Measurements from ENCODE around the gene COX6B1.

DNA sequence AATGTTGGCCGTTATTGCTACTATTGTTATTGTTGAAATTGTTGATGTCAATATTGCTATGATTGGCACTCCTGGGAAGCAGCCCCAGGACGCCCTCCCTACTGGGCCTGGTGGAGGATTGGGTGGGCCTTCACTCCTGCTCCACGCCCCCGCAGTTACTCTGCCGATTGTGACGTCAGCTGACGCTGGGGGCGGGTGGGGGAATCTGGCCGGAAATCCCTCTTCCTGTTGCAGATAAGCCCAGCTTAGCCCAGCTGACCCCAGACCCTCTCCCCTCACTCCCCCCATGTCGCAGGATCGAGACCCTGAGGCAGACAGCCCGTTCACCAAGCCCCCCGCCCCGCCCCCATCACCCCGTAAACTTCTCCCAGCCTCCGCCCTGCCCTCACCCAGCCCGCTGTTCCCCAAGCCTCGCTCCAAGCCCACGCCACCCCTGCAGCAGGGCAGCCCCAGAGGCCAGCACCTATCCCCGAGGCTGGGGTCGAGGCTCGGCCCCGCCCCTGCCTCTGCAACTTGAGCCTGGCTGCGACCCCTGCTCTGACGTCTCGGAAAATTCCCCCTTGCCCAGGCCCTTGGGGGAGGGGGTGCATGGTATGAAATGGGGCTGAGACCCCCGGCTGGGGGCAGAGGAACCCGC, 6.5 kb upstream of the COX6B1 start, which contains the start of gene ETV2:
- no peak for TF ChIP-seq CTCF (IDR thresholded peaks at IDR 0.05; ENCODE audit: poor library complexity, severe bottlenecking)
- no peak for TF ChIP-seq POLR2AphosphoS5 (IDR thresholded peaks at IDR 0.05)
- TF ChIP-seq RAD21 (conservative IDR thresholded peaks at IDR 0.05): no peak
